Fibroblast of skin of right biceps (primary cell): ENCODE results near the gene STK32A.

Experiments
- DNase-seq: peaks from one replicate; pipeline ENCODE4 v3.0.0-alpha.2; 2013

The STK32A gene

GRCh38 chr5:147396070-147396823 is 161.4 kb downstream of the STK32A start:
- no peak for DNase-seq

- DNase-seq: no peak
These were observed 162.8 kb downstream of the STK32A start for GRCh38 chr5:147397616-147398015.

GRCh38 chr5:147398860-147399259 is 164.0 kb downstream of the STK32A start:
- DNase-seq: peak; percentile 23

- no peak for DNase-seq
These were observed 165.4 kb downstream of the STK32A start for GRCh38 chr5:147400126-147400809.

- DNase-seq: no peak
These were observed 166.1 kb downstream of the STK32A start for GRCh38 chr5:147400881-147401280.

- DNase-seq: peak; percentile 97
These were observed 169.1 kb downstream of the STK32A start for GRCh38 chr5:147403651-147404640.

- DNase-seq: no peak
These were observed 169.9 kb downstream of the STK32A start for GRCh38 chr5:147404706-147405105.

GRCh38 chr5:147406636-147407035 is 171.8 kb downstream of the STK32A start:
- DNase-seq: peak; percentile 19

- peak; percentile 68 for DNase-seq
These were observed 172.4 kb downstream of the STK32A start for GRCh38 chr5:147407094-147407681.

- no peak for DNase-seq
These were observed 174.2 kb downstream of the STK32A start for GRCh38 chr5:147408980-147409379.

- DNase-seq: no peak
These were observed 175.9 kb downstream of the STK32A start for GRCh38 chr5:147410496-147411358.

GRCh38 chr5:147411359-147412319 is 176.8 kb downstream of the STK32A start:
- DNase-seq: no peak

- no peak for DNase-seq
These were observed 177.7 kb downstream of the STK32A start for GRCh38 chr5:147412561-147412960.

GRCh38 chr5:147413266-147413665 is 178.4 kb downstream of the STK32A start:
- DNase-seq: no peak

- no peak for DNase-seq
These were observed 180.8 kb downstream of the STK32A start for GRCh38 chr5:147415651-147416050.

- DNase-seq: peak; percentile 36
These were observed 182.4 kb downstream of the STK32A start for GRCh38 chr5:147417135-147417813.

GRCh38 chr5:147418613-147419012 is 183.8 kb downstream of the STK32A start:
- no peak for DNase-seq

GRCh38 chr5:147426640-147427327 is 192.0 kb downstream of the STK32A start:
- DNase-seq: no peak
